KG1 (cell line): ENCODE results near the gene EGR4.

Experiments
- DNase-seq: peaks from one replicate; lab custom pipeline; 2025; lab: John Stamatoyannopoulos, UW

The EGR4 gene

GRCh38 chr2:73250872-73251846 lies 42.2 kb downstream of the EGR4 start:
- DNase-seq: no peak

- DNase-seq: no peak
Measured at GRCh38 chr2:73249636-73250035, 43.7 kb downstream of the EGR4 start.

DNA sequence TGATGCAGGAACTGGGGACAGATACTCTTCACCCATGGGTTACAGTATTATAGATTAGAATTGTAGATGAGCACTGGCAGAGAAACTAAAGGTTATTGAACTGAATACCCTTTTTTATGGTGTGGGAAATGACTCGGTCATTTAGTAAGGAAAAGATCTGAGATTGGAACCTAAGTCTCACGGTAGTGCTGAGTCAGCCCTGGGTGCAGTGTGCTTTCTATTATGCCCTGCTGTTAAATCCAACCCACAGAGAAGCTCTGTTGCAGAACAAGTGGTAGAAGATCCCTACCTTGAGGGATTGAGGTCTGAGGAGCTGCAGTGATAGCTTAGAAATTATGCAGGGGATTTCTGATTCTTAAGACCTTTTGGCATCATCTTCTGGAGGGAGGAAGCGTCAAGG lies 46.5 kb downstream of the EGR4 start:
- no peak for DNase-seq

DNA sequence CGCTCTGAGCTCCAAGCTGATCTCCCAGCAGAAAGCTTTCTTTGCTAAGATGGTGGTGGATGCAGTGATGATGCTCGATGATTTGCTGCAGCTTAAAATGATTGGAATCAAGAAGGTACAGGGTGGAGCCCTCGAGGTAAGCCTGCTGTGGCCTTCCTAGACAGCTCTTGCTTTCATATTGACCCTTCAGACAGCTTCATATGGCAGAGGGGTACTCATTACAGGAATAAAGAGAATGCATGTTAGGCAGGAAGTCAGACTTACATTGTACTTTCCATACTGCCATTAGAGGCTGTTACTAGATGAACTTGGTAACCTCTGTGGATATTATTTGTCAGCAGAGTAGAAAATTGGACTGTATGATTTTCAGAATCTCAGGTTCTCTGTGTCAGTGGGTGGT lies 48.8 kb downstream of the EGR4 start:
- DNase-seq: no peak

DNA sequence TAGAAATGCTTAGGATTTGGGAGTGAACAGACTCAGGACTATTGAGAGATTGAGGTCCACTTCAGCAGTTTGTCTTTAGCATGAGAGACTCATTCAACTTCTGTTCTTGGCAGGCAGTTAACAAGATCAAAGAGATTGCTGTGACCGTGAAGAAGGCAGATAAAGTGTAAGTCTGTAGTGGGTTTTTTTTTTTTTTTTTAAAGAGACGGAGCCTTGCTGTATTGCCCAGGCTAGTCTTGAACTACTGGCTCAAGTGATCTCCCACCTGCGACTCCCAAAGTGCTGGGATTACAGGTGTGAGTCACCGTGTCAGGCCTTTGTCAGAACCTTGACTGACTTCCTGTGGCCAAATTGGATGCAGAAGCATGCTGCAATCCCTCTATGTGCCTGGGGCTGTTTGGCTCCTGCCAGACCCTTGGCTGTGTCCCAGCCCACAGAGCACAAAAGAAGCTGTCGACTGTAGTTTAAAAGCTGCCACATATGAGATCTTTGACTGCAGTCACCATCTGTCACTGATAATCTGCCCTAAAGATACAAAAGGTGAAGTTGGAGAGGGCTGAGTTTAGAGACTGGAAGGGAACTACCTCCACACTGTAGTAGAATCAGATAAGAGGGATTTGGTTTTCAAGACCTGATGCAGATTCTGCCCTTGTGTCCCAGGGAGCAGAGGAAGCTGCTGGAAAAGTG lies 49.3 kb downstream of the EGR4 start:
- DNase-seq: no peak
